ENCODE measurements around the gene CPA1.

DNA sequence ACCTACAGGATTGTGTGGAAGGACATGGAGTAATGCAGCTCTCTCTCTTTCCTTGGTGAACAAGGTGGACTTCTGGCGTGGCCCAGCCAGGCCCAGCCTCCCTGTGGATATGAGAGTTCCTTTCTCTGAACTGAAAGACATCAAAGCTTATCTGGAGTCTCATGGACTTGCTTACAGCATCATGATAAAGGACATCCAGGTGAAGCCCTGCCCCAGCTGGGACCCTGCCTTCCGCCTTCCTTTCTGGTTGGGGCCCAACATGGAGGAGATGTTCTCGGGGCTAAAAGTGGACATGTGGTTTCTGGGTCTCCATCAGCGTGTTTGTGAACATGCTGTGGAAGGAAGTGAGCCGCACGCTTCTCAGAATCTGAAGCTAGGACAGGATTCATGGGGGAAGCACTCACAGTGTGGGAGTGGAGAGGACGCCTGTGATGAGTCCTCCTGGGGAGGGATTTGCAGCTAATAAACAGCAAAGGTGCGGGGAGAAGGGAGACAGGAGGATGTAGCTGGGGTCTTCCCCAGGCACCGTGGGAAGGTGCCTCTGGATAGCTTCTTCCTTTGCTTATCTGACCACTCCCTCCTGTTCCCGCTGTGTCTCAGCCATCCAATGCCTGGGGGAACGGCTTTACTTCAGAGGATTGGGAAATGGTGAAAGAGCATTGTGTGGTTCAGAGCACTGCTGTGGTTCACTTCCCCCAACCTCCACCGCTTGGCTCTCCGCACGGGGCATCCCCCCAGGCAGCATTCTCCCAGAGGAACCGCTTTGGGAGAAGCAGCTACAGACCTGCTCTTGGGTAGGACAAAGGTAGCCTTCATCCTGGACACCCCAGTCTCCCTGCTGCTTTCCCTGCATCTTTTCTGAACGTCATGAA, 30.1 kb upstream of the CPA1 start:
- TF ChIP-seq ELF4 (CRISPR knock-in tag; IDR thresholded peaks at IDR 0.05; ENCODE audit: borderline replicate concordance) (no peak), GABPA (IDR thresholded peaks at IDR 0.05; ENCODE audit: low read depth, low read length) (no peak), GABPA (CRISPR knock-in tag; IDR thresholded peaks at IDR 0.05; ENCODE audit: low read depth) (no peak), TCF7L2 (IDR thresholded peaks at IDR 0.05; ENCODE audit: low read depth, low read length) (no peak), MYNN (CRISPR knock-in tag; IDR thresholded peaks at IDR 0.05; ENCODE audit: low read depth) (no peak), ZFP1 (CRISPR knock-in tag; IDR thresholded peaks at IDR 0.05) (no peak), ZNF124 (CRISPR knock-in tag; IDR thresholded peaks at IDR 0.05) (no peak)
- TF ChIP-seq, protein P1, sequence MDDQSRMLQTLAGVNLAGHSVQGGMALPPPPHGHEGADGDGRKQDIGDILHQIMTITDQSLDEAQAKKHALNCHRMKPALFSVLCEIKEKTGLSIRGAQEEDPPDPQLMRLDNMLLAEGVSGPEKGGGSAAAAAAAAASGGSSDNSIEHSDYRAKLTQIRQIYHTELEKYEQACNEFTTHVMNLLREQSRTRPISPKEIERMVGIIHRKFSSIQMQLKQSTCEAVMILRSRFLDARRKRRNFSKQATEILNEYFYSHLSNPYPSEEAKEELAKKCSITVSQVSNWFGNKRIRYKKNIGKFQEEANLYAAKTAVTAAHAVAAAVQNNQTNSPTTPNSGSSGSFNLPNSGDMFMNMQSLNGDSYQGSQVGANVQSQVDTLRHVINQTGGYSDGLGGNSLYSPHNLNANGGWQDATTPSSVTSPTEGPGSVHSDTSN (CRISPR knock-in tag; IDR thresholded peaks at IDR 0.05; ENCODE audit: borderline replicate concordance), result no peak
